NT2/D1 (cell line): ENCODE measurements around the gene BIN1.

Experiments
- SUZ12 ChIP-seq: IDR thresholded peaks from 2 replicates; pipeline ENCODE4 v1.6.1; 2011; ENCODE audit not compliant: insufficient read length, insufficient read depth; ENCODE audit errors: extremely low read depth
- YY1 ChIP-seq: IDR thresholded peaks from 2 replicates; pipeline ENCODE4 v1.6.1; 2011; ENCODE audit not compliant: insufficient read length, insufficient read depth
- ZNF274 ChIP-seq: IDR thresholded peaks from 2 replicates; pipeline ENCODE4 v1.6.1; 2011; ENCODE audit warnings: mild to moderate bottlenecking, low read depth, low read length

- TF ChIP-seq YY1 (no peak), ZNF274 (no peak), SUZ12 (no peak)
Observed at GRCh38 chr2:127105656-127106456, 1.1 kb downstream of the BIN1 start.
